PFSK-1 (cell line): ENCODE data around the gene SUOX.

ENCODE experiments used
- FOXP2 ChIP-seq: optimal IDR thresholded peaks from 2 replicates; pipeline ENCODE3; 2011; ENCODE audit warnings: borderline replicate concordance, control low read depth, inconsistent platforms; ENCODE audit not compliant: insufficient read depth; ENCODE audit errors: extremely low read length, extremely low read depth
- POLR2AphosphoS5 ChIP-seq: IDR thresholded peaks from 2 replicates; pipeline ENCODE4 v1.6.1; 2012; ENCODE audit warnings: low read depth, mild to moderate bottlenecking, control low read depth, low read length, moderate library complexity
- REST ChIP-seq, 2 experiments: IDR thresholded peaks; 2 replicates each; pipeline versions ENCODE4 v1.6.1 to v1.8.0; 2011 to 2012; ENCODE audit warnings: low read depth in 2 of 2, low read length in 2 of 2, control low read depth in 1 of 2, inconsistent platforms in 1 of 2, mild to moderate bottlenecking in 1 of 2, moderate library complexity in 1 of 2; ENCODE audit not compliant: insufficient read depth in 1 of 2
- SIN3A ChIP-seq: IDR thresholded peaks from 2 replicates; pipeline ENCODE4 v1.6.1; 2012; ENCODE audit warnings: mild to moderate bottlenecking, low read length, moderate library complexity, borderline replicate concordance; ENCODE audit not compliant: insufficient read depth
- TAF1 ChIP-seq: IDR thresholded peaks from 2 replicates; pipeline ENCODE4 v1.6.1; 2012; ENCODE audit warnings: low read length, control low read depth, borderline replicate concordance; ENCODE audit not compliant: insufficient read depth

The SUOX gene

GRCh38 chr12:55984861-55985260 lies 12.2 kb upstream of the SUOX start:
- no peak for TF ChIP-seq SIN3A
- no peak for TF ChIP-seq POLR2AphosphoS5
- no peak for TF ChIP-seq FOXP2
- no peak for TF ChIP-seq REST (IDR thresholded peaks at IDR 0.05; ENCODE audit: insufficient read depth in 1 of 2, low read depth in 2 of 2, low read length in 2 of 2)
- TF ChIP-seq TAF1 = no peak

GRCh38 chr12:55985341-55985740 lies 11.7 kb upstream of the SUOX start:
- no peak for TF ChIP-seq REST (IDR thresholded peaks at IDR 0.05; ENCODE audit: insufficient read depth in 1 of 2, low read depth in 2 of 2, low read length in 2 of 2)
- TF ChIP-seq SIN3A = no peak
- TF ChIP-seq TAF1 = no peak
- no peak for TF ChIP-seq POLR2AphosphoS5
- no peak for TF ChIP-seq FOXP2

GRCh38 chr12:55991110-55991509 lies 6.0 kb upstream of the SUOX start:
- TF ChIP-seq POLR2AphosphoS5 (no peak), SIN3A (no peak), FOXP2 (no peak), REST (IDR thresholded peaks at IDR 0.05; ENCODE audit: insufficient read depth in 1 of 2, low read depth in 2 of 2, low read length in 2 of 2) (no peak), TAF1 (no peak)

GRCh38 chr12:55993230-55993853 lies 3.7 kb upstream of the SUOX start:
- TF ChIP-seq SIN3A = no peak

- TF ChIP-seq TAF1 (no peak), POLR2AphosphoS5 (no peak), SIN3A (no peak), REST (IDR thresholded peaks at IDR 0.05; ENCODE audit: insufficient read depth in 1 of 2, low read depth in 2 of 2, low read length in 2 of 2) (no peak), FOXP2 (no peak)
Observed at GRCh38 chr12:55995366-55995765, 1.7 kb upstream of the SUOX start.
